ENCODE measurements around the gene CASP6.

Gene CASP6

GRCh38 chr4:109648997-109649575 is 54.2 kb downstream of the CASP6 start:
- Histone ChIP-seq H3K9me2 (replicated peaks; ENCODE audit: insufficient read depth, low read length) (no peaks in the 10 kb centered on the region), H3F3A (ENCODE audit: insufficient read depth, low read length) (no peaks in the 10 kb centered on the region), H4K20me1 (ENCODE audit: insufficient read depth, low read length) (no peaks in the 10 kb centered on the region), H3K79me2 (ENCODE audit: low read length) (no peaks in the 10 kb centered on the region), H3K4me3 (ENCODE audit: low read length) (no peak overlapping the region), H3K4me2 (ENCODE audit: low read depth, low read length) (no peak overlapping the region), H3K27ac (ENCODE audit: low read length) (no peak overlapping the region), H3K27me3 (replicated peaks; ENCODE audit: insufficient read depth, low read length) (no peaks in the 10 kb centered on the region), H3K9me3 (replicated peaks; ENCODE audit: insufficient read depth, low read length) (no peaks in the 10 kb centered on the region), H3K4me1 (ENCODE audit: low read length) (no peaks in the 10 kb centered on the region), H3K9ac (ENCODE audit: low read length) (no peak overlapping the region), H2AFZ (ENCODE audit: low read length) (no peak overlapping the region), H3K36me3 (replicated peaks; ENCODE audit: insufficient read depth, low read length) (no peaks in the 10 kb centered on the region; the same call in 1 of the 2 replicates)
- no peak for DNase-seq
- TF ChIP-seq EZH2phosphoT487 (IDR thresholded peaks at IDR 0.05; ENCODE audit: low read length): no peak
- no peak for TF ChIP-seq CTCF (IDR thresholded peaks at IDR 0.05; ENCODE audit: low read length)
- TF ChIP-seq EZH2 (optimal IDR thresholded peaks at IDR 0.05; ENCODE audit: low read depth, low read length): no peak

GRCh38 chr4:109648266-109648996 is 54.8 kb downstream of the CASP6 start:
- no peaks in the 10 kb centered on the region for H3K79me2 ChIP-seq (ENCODE audit: low read length)
- H3K9me3 ChIP-seq (replicated peaks; ENCODE audit: insufficient read depth, low read length): no peaks in the 10 kb centered on the region
- H3K4me2 ChIP-seq (ENCODE audit: low read depth, low read length): no peak overlapping the region
- no peak for TF ChIP-seq EZH2 (optimal IDR thresholded peaks at IDR 0.05; ENCODE audit: low read depth, low read length)
- TF ChIP-seq CTCF (IDR thresholded peaks at IDR 0.05; ENCODE audit: low read length): no peak
- TF ChIP-seq EZH2phosphoT487 (IDR thresholded peaks at IDR 0.05; ENCODE audit: low read length): no peak
- no peak overlapping the region for H3K27ac ChIP-seq (ENCODE audit: low read length)
- H3K36me3 ChIP-seq (replicated peaks; ENCODE audit: insufficient read depth, low read length): no peaks in the 10 kb centered on the region; the same call in 1 of the 2 replicates
- no peak overlapping the region for H3K9ac ChIP-seq (ENCODE audit: low read length)
- no peaks in the 10 kb centered on the region for H3F3A ChIP-seq (ENCODE audit: insufficient read depth, low read length)
- H3K4me1 ChIP-seq (ENCODE audit: low read length): no peaks in the 10 kb centered on the region
- H3K27me3 ChIP-seq (replicated peaks; ENCODE audit: insufficient read depth, low read length): no peaks in the 10 kb centered on the region
- no peak overlapping the region for H2AFZ ChIP-seq (ENCODE audit: low read length)
- H4K20me1 ChIP-seq (ENCODE audit: insufficient read depth, low read length): no peaks in the 10 kb centered on the region
- H3K4me3 ChIP-seq (ENCODE audit: low read length): no peak overlapping the region
- no peaks in the 10 kb centered on the region for H3K9me2 ChIP-seq (replicated peaks; ENCODE audit: insufficient read depth, low read length)
- DNase-seq: no peak

GRCh38 chr4:109645874-109646710 is 57.2 kb downstream of the CASP6 start:
- Histone ChIP-seq H3K79me2 (ENCODE audit: low read length) (no peaks in the 10 kb centered on the region), H3K9me3 (replicated peaks; ENCODE audit: insufficient read depth, low read length) (no peaks in the 10 kb centered on the region), H3K27ac (ENCODE audit: low read length) (no peak overlapping the region), H3K4me2 (ENCODE audit: low read depth, low read length) (no peak overlapping the region), H3K36me3 (replicated peaks; ENCODE audit: insufficient read depth, low read length) (no peaks in the 10 kb centered on the region; the same call in 1 of the 2 replicates), H3K4me1 (ENCODE audit: low read length) (no peaks in the 10 kb centered on the region), H3F3A (ENCODE audit: insufficient read depth, low read length) (no peaks in the 10 kb centered on the region), H3K4me3 (ENCODE audit: low read length) (no peak overlapping the region), H3K27me3 (replicated peaks; ENCODE audit: insufficient read depth, low read length) (no peaks in the 10 kb centered on the region), H3K9ac (ENCODE audit: low read length) (no peak overlapping the region), H4K20me1 (ENCODE audit: insufficient read depth, low read length) (no peaks in the 10 kb centered on the region), H2AFZ (ENCODE audit: low read length) (no peak overlapping the region), H3K9me2 (replicated peaks; ENCODE audit: insufficient read depth, low read length) (no peaks in the 10 kb centered on the region)
- DNase-seq: no peak
- TF ChIP-seq EZH2 (optimal IDR thresholded peaks at IDR 0.05; ENCODE audit: low read depth, low read length): no peak
- no peak for TF ChIP-seq CTCF (IDR thresholded peaks at IDR 0.05; ENCODE audit: low read length)
